Measurements from ENCODE around the gene DLL4. TPM values are rescaled to one million over a fixed set of nuclear protein-coding genes. Genes with fewer than 3 reads are reported as not detected.

DLL4 gene
- total and polyA plus RNA-seq, 2 donors (not counting 1 experiment from before 2014, with no cell fraction given) = 0.07 to 0.30 TPM

DNA sequence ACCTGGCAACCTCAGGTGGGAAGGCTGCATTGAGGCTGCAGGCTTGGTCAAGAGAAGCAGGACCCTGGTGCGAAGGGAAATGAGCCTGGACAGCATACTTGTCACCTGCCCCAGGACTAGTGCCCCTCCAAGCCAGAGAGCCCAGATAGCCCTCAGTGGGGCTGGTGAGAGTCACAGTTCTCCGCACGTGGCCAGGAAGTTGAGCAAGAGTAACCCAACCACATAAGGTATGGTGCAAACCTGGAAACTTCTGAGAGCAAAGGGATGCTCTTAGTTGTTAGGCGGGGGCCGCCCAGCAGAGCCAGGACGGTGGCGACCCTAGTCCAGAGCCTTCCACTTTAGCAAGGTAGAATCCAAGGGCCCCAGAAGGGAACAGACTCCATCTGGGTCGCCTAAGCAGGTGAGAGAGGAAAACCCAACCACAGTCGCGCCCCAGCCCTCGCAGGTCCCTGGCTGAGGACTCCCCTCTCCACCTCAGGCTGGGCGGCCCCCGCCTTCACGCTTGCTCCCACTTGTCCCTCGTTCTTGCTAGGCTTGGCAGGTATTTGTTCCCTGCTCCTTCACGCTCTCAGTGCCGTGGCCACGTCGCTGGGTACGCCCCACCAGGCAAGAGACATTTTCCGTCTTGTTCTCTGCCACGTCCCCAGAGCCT is 36.0 kb upstream of the DLL4 start:
- H3K9ac ChIP-seq (ENCODE audit: low read length) = no peak overlapping the region
- peaks cover 10% of the 10 kb centered on the region for H4K20me1 ChIP-seq (ENCODE audit: control insufficient read depth, insufficient read depth, low read length, poor library complexity, severe bottlenecking)
- H3K9me3 ChIP-seq (ENCODE audit: control extremely low read depth in 1 of 3, control insufficient read depth in 2 of 3, insufficient read depth in 1 of 3, low read length in 2 of 3) = no peaks in the 10 kb centered on the region
- H3K36me3 ChIP-seq (replicated peaks in 1 of 2; ENCODE audit: control extremely low read depth in 1 of 2, control insufficient read depth in 1 of 2, extremely low read depth in 1 of 2, insufficient read depth in 2 of 2, low read length in 1 of 2) = peaks cover 2 to 6% of the 10 kb centered on the region in 2 experiments
- H3K4me3 ChIP-seq (ENCODE audit: control extremely low read depth in 1 of 5, extremely low read depth in 1 of 5, insufficient read depth in 1 of 5, low read depth in 2 of 5, low read length in 4 of 5) = no peak overlapping the region
- Mint-ChIP-seq H3K27ac (peak overlapping the region; percentile 94), H3K4me1 (peaks cover 28% of the 10 kb centered on the region), H3K9me3 (ENCODE audit: insufficient read depth) (no peaks in the 10 kb centered on the region), H3K27me3 (no peaks in the 10 kb centered on the region), H3K4me3 (peak overlapping the region; percentile 53)
- ATAC-seq (ENCODE audit: low read depth) (no peak), DNase-seq (no peak)
- H3K27ac ChIP-seq (ENCODE audit: low read length in 2 of 2) = no peak overlapping the region
- TF ChIP-seq, protein P1, sequence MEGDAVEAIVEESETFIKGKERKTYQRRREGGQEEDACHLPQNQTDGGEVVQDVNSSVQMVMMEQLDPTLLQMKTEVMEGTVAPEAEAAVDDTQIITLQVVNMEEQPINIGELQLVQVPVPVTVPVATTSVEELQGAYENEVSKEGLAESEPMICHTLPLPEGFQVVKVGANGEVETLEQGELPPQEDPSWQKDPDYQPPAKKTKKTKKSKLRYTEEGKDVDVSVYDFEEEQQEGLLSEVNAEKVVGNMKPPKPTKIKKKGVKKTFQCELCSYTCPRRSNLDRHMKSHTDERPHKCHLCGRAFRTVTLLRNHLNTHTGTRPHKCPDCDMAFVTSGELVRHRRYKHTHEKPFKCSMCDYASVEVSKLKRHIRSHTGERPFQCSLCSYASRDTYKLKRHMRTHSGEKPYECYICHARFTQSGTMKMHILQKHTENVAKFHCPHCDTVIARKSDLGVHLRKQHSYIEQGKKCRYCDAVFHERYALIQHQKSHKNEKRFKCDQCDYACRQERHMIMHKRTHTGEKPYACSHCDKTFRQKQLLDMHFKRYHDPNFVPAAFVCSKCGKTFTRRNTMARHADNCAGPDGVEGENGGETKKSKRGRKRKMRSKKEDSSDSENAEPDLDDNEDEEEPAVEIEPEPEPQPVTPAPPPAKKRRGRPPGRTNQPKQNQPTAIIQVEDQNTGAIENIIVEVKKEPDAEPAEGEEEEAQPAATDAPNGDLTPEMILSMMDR (IDR thresholded peaks at IDR 0.05) = no peak
- TF ChIP-seq EZH2 (IDR thresholded peaks at IDR 0.05; ENCODE audit: borderline replicate concordance, insufficient read depth, low read depth, low read length, poor library complexity, severe bottlenecking) = no peak
- intact Hi-C loops (cut with micrococcal nuclease) = loop anchor here (5.0 kb wide), 1 partner anchor 326 kb away; the partner anchor contains the start of genes CCDC32 and RPUSD2
- H3K79me2 ChIP-seq (ENCODE audit: control insufficient read depth, insufficient read depth, low read length) = peaks cover 23% of the 10 kb centered on the region
- peak overlapping the region; percentile 98 for H2AFZ ChIP-seq (ENCODE audit: insufficient read depth, low read depth, low read length, poor library complexity, severe bottlenecking)
- POLR2A ChIA-PET = interaction anchor here (1.8 kb wide), 1 partner anchor 35 kb away, joined by 9 read pairs; no protein-coding TSS in a partner anchor
- H3K4me2 ChIP-seq (replicated peaks; ENCODE audit: low read depth, low read length, poor library complexity, severe bottlenecking) = peak overlapping the region; percentile 86
- CTCF ChIA-PET = interaction anchor here (1.0 to 9.8 kb wide), 16 partner anchors 12 to 337 kb away, joined by 3 to 189 read pairs (median 8); partner anchors contain the start of genes C15orf62, EXD1, RAD51 and RHOV
- 90% methylated on average over 21 of the region's 22 CpGs for WGBS (ENCODE audit: insufficient coverage)
- no peaks in the 10 kb centered on the region for H3K27me3 ChIP-seq (replicated peaks in 1 of 4; ENCODE audit: control extremely low read depth in 1 of 4, control insufficient read depth in 3 of 4, insufficient read depth in 4 of 4, low read length in 3 of 4)
- peaks cover 18 to 19% of the 10 kb centered on the region in 2 donors for H3K4me1 ChIP-seq (ENCODE audit: control insufficient read depth in 2 of 2, insufficient read depth in 2 of 2, low read length in 2 of 2)
